HUDEP-2 (cell line): ENCODE results near the gene FAM25G.

Experiments used
- DNase-seq, 76 experiments: peaks; one replicate each; lab custom pipeline; 2025; ENCODE audit not compliant: unreplicated experiment in 76 of 76; lab: John Stamatoyannopoulos, UW

The FAM25G gene

DNA sequence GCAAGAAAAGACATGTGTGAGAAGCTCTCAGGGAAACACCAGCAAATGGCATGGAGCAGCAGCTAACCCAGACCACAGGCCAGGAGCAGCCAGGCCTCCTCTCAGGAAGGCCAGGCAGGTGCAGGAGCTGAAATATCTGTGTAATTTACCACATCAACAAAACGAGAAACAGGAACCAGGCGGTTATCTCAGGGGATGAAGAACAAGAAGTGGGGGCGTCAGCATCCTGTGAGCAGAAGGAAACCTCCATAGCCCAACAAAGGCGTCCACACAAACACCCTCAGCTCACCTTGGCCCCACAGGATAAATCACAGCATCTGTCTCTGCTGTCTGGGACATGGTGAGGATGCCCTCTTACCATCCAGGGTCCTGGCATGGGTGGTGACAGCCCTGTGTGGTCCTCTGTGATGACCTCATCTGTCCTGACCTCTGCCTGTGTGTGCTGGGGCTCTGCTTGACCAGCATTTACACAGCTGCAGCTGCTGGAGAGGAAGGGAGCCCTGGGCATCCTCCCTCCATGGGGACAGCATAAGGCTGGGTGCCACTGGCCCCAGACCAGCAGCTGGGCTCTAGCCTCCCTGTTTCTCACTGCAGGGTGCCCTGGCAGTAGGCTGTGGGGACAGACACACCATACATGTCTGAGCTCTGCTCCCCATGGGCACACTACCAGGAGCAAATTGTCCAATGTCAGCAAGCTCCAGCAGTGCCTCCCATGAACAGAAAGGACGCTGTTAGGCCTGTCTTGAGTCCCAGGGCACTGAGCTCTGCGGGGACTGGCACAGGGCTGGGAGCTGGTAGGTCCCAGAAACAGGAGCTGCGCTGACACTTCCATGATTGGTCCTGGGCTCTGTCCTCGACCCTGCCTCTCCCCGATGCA lies 42.2 kb downstream of the FAM25G start:
- no peak for DNase-seq

DNA sequence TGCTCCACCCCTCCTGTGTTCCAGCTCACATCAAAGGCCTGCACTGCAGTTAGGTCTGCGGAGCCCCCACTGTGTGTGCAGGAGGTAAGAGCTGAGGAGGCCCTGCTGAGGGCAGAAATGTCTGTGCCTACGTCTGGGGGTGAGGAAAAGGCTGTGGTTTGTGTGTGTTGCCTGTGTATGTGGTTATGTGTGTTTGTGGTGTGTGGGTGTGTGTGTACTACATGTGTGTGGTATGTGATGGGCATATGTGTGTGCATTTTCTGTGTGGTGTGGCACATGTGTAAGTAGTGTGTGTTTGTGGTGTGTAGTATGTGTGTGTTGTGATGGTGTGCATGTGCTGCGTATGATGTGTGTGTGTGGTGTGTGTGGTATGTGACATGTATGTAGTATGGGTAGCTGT lies 43.8 kb downstream of the FAM25G start:
- DNase-seq = no peak

DNA sequence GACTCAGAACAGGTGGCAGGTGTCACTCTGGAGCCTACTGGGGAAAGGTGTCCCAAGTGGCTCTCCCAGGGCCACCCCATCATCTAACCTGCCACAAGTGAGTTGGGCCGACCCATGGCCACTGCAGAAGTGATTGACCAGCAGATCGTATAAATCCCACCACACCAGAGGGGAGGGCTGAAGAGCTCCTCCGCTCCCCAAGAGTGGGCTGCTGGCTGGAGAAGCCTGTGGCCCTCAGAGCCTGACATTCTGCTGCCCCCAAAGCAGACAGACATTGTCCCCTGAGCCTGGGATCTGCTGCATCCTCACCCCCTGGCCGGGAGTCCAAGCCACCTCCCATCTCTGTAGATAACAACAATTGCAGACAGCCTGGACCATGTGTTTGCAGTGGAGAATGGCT lies 44.3 kb downstream of the FAM25G start:
- DNase-seq = no peak

DNA sequence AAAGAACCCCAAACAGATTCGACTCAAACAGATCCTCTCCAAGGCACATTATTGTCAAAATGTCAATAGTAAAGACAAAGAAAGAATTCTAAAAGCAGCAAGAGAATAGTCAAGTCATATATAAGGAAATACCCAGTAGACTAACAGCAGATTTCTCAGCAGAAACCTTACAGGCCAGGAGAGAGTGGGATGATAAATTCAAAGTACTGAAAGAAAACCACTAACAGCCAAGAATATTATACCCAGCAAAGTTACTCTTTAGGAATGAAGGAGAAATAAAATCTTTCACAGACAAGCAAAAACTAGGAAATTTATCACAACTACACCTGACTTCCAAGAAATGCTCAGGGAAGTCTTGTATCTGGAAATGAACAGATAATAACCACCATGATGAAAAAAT lies 45.8 kb downstream of the FAM25G start:
- no peak for DNase-seq

DNA sequence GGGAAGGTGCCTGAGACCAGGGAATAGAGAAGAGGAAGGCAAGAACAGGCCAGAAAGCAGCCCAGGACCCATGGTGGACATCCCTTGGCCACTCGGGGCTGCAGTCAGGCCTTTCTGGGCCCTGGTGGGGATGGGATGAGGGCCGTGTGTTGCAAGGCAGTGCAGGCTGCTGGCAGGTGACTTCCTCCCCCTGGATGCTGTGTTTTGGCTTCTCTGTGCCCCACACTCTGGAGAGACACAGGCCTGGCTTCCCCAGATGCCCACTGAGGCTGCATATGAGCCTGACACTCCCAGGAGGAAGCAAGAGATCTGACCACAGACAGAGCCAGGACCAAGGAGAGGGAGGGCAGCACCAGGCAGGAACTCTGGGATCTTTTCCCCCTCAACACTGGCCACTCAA lies 47.5 kb downstream of the FAM25G start:
- DNase-seq = no peak

DNA sequence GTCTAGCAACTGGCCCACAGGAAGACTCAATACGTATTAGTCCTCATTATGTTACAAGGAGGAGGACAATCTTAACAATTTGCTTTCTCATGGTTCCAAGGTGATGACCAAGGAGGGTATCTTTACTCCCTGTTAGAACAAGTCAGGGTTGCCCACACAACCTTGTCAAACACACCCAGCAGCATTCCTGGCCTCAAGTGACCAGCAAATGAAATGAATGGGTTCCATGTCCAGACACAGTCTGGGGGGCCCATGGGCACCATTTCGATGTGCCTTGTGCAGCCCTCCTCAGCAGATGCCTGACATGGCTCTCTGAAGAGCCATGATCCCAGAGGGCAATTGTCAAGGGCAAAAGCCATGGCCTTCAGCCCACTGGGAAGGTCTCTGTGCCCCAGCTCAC lies 48.4 kb downstream of the FAM25G start:
- DNase-seq = no peak

DNA sequence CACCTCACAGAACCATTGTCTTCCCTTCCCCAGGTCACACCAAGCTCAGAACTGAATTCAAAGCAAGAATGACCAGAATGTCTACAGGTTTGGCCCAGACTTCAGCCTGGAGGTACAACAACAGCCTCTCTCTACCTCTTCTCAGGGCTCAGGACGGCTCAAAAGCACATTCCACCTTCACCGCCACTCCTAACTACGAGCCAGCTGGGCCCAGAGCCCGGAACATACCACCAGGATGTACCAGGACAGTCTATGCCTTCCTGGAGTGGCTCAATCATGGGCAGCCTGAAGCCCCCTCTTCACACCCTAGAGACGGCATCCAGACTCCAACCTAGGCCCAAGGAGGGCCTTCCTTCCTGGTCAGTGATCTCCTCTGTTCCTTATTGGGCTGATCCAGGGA lies 49.1 kb downstream of the FAM25G start:
- DNase-seq = no peak

DNA sequence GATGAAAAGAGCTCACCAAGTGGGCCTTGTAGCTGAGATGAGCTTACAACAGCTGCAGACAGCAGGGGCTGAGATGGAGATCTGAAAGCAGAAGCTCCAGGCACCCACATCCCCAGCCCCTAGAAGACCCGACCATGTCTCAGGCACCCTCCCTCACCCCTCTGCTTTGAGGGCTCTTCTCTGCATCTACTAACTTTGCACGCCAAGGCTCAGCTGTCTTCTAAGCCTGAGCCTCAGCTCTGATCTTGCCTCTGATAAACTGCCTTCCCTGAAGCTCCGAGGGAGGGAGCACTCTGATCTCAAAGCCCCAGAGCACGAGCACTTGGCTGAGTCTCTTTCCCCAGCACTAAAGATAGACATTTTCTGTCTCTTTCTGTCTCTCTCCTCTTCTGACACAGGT lies 49.6 kb downstream of the FAM25G start:
- no peak for DNase-seq

DNA sequence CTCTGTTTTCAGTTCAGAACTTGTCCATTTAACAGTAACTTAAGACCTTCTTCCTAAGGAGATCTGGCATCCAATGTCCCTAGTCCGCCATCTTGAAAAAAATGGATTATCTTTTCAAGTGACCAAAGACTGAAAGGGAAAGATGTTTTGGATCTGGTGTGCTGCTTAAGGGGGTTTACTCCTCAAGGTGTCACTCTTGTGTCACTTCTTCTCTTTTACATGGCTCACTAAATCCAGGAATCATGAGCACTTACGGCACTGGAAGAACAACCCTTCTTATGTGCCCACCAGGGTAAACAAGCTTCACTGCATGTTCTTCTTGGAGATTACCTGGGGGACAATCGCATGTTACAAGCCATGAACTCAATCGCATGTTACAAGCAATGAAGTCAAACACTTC lies 51.3 kb downstream of the FAM25G start:
- DNase-seq = no peak

DNA sequence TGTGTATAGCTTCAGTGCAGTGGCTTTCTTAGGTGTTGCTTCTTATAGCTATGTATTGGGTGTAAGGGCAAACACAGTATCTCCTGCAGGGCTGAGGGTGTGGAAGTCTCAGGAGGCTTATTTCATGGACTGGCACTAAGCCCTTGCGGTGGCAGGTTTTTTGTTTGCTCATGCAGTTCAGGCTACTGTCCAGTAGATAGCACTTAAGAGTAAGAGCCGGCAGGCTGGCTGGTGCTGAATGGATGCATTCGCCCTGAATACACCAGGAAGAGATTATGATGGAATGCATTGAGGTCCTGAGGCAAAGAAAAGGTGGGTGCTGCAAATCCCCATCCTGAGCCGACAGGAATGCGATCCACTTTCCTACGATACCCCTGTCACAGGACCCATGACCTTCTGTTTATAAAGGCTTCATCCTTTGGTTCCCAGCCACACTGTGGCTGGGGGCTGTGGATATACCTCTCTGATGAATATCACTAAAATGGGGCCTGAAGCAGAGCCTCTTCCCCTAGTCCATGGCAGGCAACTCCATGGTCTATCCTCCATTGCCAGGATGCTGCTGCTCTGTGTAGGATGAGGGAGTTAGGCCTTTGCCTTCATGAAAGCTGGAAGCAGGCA lies 52.5 kb downstream of the FAM25G start:
- DNase-seq = peak in 13 of 76 experiments; percentile 1 to 58 (median 9)
